ENCODE results near the gene GPR183. TPM values are rescaled to one million over a fixed set of nuclear protein-coding genes. Genes with fewer than 3 reads are reported as not detected.

GPR183 gene
- polyA plus RNA-seq, 5 donors, result 8.7 to 11.1 (median 9.8) TPM

- no peak for DNase-seq
These were observed 9.9 kb downstream of the GPR183 start for GRCh38 chr13:99297331-99297730.

GRCh38 chr13:99296398-99296797 lies 10.8 kb downstream of the GPR183 start:
- DNase-seq, result no peak

- no peak for DNase-seq
These were observed 11.5 kb downstream of the GPR183 start for GRCh38 chr13:99295488-99296252.

- no peak for DNase-seq
These were observed 12.2 kb downstream of the GPR183 start for GRCh38 chr13:99294958-99295357.

- DNase-seq, result no peak
These were observed 13.0 kb downstream of the GPR183 start for GRCh38 chr13:99294198-99294597.

GRCh38 chr13:99293178-99293577 lies 14.0 kb downstream of the GPR183 start:
- no peak for DNase-seq

GRCh38 chr13:99290894-99291293 lies 16.3 kb downstream of the GPR183 start:
- no peak for DNase-seq

- DNase-seq, result no peak
These were observed 17.4 kb downstream of the GPR183 start for GRCh38 chr13:99289674-99290337.

- no peak for DNase-seq
These were observed 17.9 kb downstream of the GPR183 start for GRCh38 chr13:99289271-99289670.

GRCh38 chr13:99288089-99288488 lies 19.1 kb downstream of the GPR183 start:
- DNase-seq, result no peak

GRCh38 chr13:99287551-99287950 lies 19.6 kb downstream of the GPR183 start:
- no peak for DNase-seq

GRCh38 chr13:99285432-99286182 lies 21.6 kb downstream of the GPR183 start:
- no peak for DNase-seq

- DNase-seq, result no peak
These were observed 24.7 kb downstream of the GPR183 start for GRCh38 chr13:99282264-99283231.

GRCh38 chr13:99281811-99282263 lies 25.4 kb downstream of the GPR183 start:
- DNase-seq, result no peak

- no peak for DNase-seq
These were observed 27.0 kb downstream of the GPR183 start for GRCh38 chr13:99280166-99280565.

GRCh38 chr13:99279637-99280036 lies 27.6 kb downstream of the GPR183 start:
- no peak for DNase-seq

- DNase-seq, result no peak
These were observed 28.4 kb downstream of the GPR183 start for GRCh38 chr13:99278843-99279242.

GRCh38 chr13:99278200-99278599 lies 29.0 kb downstream of the GPR183 start:
- no peak for DNase-seq

- no peak for DNase-seq
These were observed 29.6 kb downstream of the GPR183 start for GRCh38 chr13:99277629-99278028.

GRCh38 chr13:99276706-99277105 lies 30.5 kb downstream of the GPR183 start:
- DNase-seq, result no peak

- DNase-seq, result no peak
These were observed 32.1 kb downstream of the GPR183 start for GRCh38 chr13:99275093-99275469.

Measured in right lung (tissue), 5 donors.